Gastroesophageal sphincter (tissue), 3 donors: Measurements from ENCODE around the gene ZNF777.

Source experiments
- CTCF ChIP-seq, 4 experiments: fragments of 200-600 bp in 2 of 4; fragments of 450-650 bp in 2 of 4; sonication (generic) in 1 of 4; IDR thresholded peaks; one replicate each; pipeline ENCODE4 v1.5.1; 2017 to 2019; ENCODE audit warnings: antibody characterized with exemption in 4 of 4, mild to moderate bottlenecking in 2 of 4, moderate library complexity in 2 of 4
- EP300 ChIP-seq: sonication (generic); formaldehyde crosslinking; IDR thresholded peaks from one replicate; pipeline ENCODE4 v1.6.1; 2017; ENCODE audit warnings: antibody characterized with exemption, mild to moderate bottlenecking
- POLR2A ChIP-seq, 2 donors: fragments of 450-650 bp; IDR thresholded peaks; one replicate each; pipeline ENCODE4 v1.6.1; 2017; ENCODE audit warnings: antibody characterized with exemption in 2 of 2, mild to moderate bottlenecking in 2 of 2, moderate library complexity in 1 of 2

GRCh38 chr7:149475121-149476045 is 14.5 kb upstream of the ZNF777 start:
- TF ChIP-seq POLR2A (IDR thresholded peaks at IDR 0.05) (no peak), CTCF (IDR thresholded peaks at IDR 0.05) (no peak), EP300 (no peak)
